B cell (primary cell): Measurements from ENCODE around the gene MRO. TPM values are rescaled to one million over a fixed set of nuclear protein-coding genes. Genes with fewer than 3 reads are reported as not detected.

Experiments
- ATAC-seq: fragments of 200-7000 bp; cut with Tn5 transposase; one replicate; pipeline ENCODE4 v1.10.0; 2021; ENCODE audit warnings: low read depth, mild to moderate bottlenecking, moderate number of reproducible peaks, moderate library complexity
- CTCF ChIA-PET: fragments of 350-600 bp; sonication (Branson Sonifier 250); formaldehyde crosslinking; loops from one replicate; lab custom pipeline; 2021; ENCODE audit warnings: antibody characterized with exemption, inconsistent platforms; lab: Charles Lee
- POLR2A ChIA-PET: fragments of 350-600 bp; sonication (Branson Sonifier 250); formaldehyde crosslinking; loops from one replicate; lab custom pipeline; 2021; ENCODE audit warnings: antibody characterized with exemption; lab: Charles Lee
- DNase-seq: peaks from one replicate; pipeline ENCODE4 v3.0.0; 2013
- H2AFZ ChIP-seq: 2 replicates; pipeline ENCODE4 v1.6.1; 2012; ENCODE audit warnings: mild to moderate bottlenecking, low read depth, low read length; ENCODE audit not compliant: insufficient read depth, poor library complexity, severe bottlenecking
- H3K27ac ChIP-seq, 2 donors: 1 replicate in 1 of 2; 2 replicates in 1 of 2; pipeline ENCODE4 v1.5.1; 2012 to 2013; ENCODE audit warnings: low read length in 2 of 2, mild to moderate bottlenecking in 2 of 2, moderate library complexity in 1 of 2
- H3K27me3 ChIP-seq, 4 experiments: fragments of 200-600 bp in 1 of 4; sonication (generic) in 1 of 4; replicated peaks in 1 of 4; 1 replicate in 2 of 4; 2 replicates in 2 of 4; pipeline versions ENCODE4 v1.6.1 to v1.7.0; 2013 to 2016; ENCODE audit warnings: low read length in 3 of 4, mild to moderate bottlenecking in 2 of 4, mixed read lengths in 1 of 4, moderate library complexity in 1 of 4; ENCODE audit not compliant: insufficient read depth in 4 of 4, control insufficient read depth in 3 of 4; ENCODE audit errors: control extremely low read depth in 1 of 4
- H3K36me3 ChIP-seq, 2 experiments: replicated peaks in 1 of 2; 1 replicate in 1 of 2; 2 replicates in 1 of 2; pipeline versions ENCODE4 v1.6.1 to v1.7.1; 2013; ENCODE audit warnings: low read length in 1 of 2; ENCODE audit not compliant: insufficient read depth in 2 of 2, control insufficient read depth in 1 of 2; ENCODE audit errors: control extremely low read depth in 1 of 2, extremely low read depth in 1 of 2
- H3K4me1 ChIP-seq, 2 donors: fragments of 200-600 bp in 1 of 2; sonication (generic) in 1 of 2; 1 replicate in 1 of 2; 2 replicates in 1 of 2; pipeline versions ENCODE4 v1.5.1 to v1.6.1; 2013 to 2017; ENCODE audit warnings: low read length in 2 of 2; ENCODE audit not compliant: control insufficient read depth in 2 of 2, insufficient read depth in 2 of 2
- H3K4me2 ChIP-seq: replicated peaks from 2 replicates; pipeline ENCODE3; 2012; ENCODE audit warnings: mild to moderate bottlenecking, low read depth, low read length; ENCODE audit not compliant: poor library complexity, severe bottlenecking
- H3K4me3 ChIP-seq, 5 experiments: fragments of 200-600 bp in 1 of 5; sonication (generic) in 1 of 5; 1 replicate in 3 of 5; 2 replicates in 2 of 5; pipeline versions ENCODE4 v1.5.1 to v1.7.0; 2011 to 2016; ENCODE audit warnings: low read length in 4 of 5, mild to moderate bottlenecking in 4 of 5, low read depth in 2 of 5, control low read depth in 1 of 5, moderate library complexity in 1 of 5; ENCODE audit not compliant: insufficient read depth in 1 of 5; ENCODE audit errors: control extremely low read depth in 1 of 5, extremely low read depth in 1 of 5
- H3K79me2 ChIP-seq: fragments of 200-600 bp; sonication (generic); one replicate; pipeline ENCODE4 v1.6.0; 2016; ENCODE audit warnings: low read length; ENCODE audit not compliant: control insufficient read depth, insufficient read depth
- H3K9ac ChIP-seq: fragments of 200-600 bp; sonication (generic); 2 replicates; pipeline ENCODE4 v1.6.1; 2017; ENCODE audit warnings: mild to moderate bottlenecking, low read length, moderate library complexity
- H3K9me3 ChIP-seq, 3 donors: one replicate each; pipeline versions ENCODE4 v1.6.1 to v1.7.1; 2013; ENCODE audit warnings: low read length in 2 of 3; ENCODE audit not compliant: control insufficient read depth in 2 of 3, insufficient read depth in 1 of 3; ENCODE audit errors: control extremely low read depth in 1 of 3
- H4K20me1 ChIP-seq: 2 replicates; pipeline ENCODE4 v1.6.0; 2012; ENCODE audit warnings: mild to moderate bottlenecking, low read length; ENCODE audit not compliant: insufficient read depth, control insufficient read depth, poor library complexity, severe bottlenecking
- H3K27ac Mint-ChIP-seq: one replicate; pipeline ENCODE4 v1.8.0; 2021; ENCODE audit warnings: mixed read lengths
- H3K27me3 Mint-ChIP-seq: one replicate; pipeline ENCODE4 v1.8.0; 2021; ENCODE audit warnings: mixed read lengths
- H3K4me1 Mint-ChIP-seq: one replicate; pipeline ENCODE4 v1.8.0; 2021; ENCODE audit warnings: mixed read lengths
- H3K4me3 Mint-ChIP-seq: one replicate; pipeline ENCODE4 v1.8.0; 2021; ENCODE audit warnings: mixed read lengths
- H3K9me3 Mint-ChIP-seq: one replicate; pipeline ENCODE4 v1.8.0; 2022; ENCODE audit warnings: mixed read lengths; ENCODE audit not compliant: insufficient read depth
- CTCF ChIP-seq: fragments of 200-600 bp; IDR thresholded peaks from one replicate; pipeline ENCODE4 v1.8.0; 2022; ENCODE audit warnings: antibody characterized with exemption, mild to moderate bottlenecking
- EZH2 ChIP-seq: IDR thresholded peaks from 2 replicates; pipeline ENCODE4 v1.6.1; 2012; ENCODE audit warnings: borderline replicate concordance, low read depth, mild to moderate bottlenecking, moderate library complexity, low read length; ENCODE audit not compliant: insufficient read depth, poor library complexity, severe bottlenecking
- WGBS: methylation state at CpG from one replicate; pipeline ENCODE4 v1.1.5; 2013; ENCODE audit warnings: missing lambda C conversion rate; ENCODE audit not compliant: insufficient coverage; 5-methylcytosine and 5-hydroxymethylcytosine counted together
- intact Hi-C: fragments of 100-400 bp; cut with micrococcal nuclease; formaldehyde crosslinking; loops from one replicate; pipeline ENCODE4 v1.10.0; 2022
- polyA plus RNA-seq: library from polyadenylated mRNA; depleted of rRNA; stranded (reverse); fragments of >200 nt; gene quantifications from 2 replicates; pipeline ENCODE4 v1.2.3, GENCODE V29; 2012
- total RNA-seq, 2 donors: library from RNA; stranded (reverse); fragments of 120-200 nt in 1 of 2; gene quantifications; 1 replicate in 1 of 2; 2 replicates in 1 of 2; pipeline versions ENCODE4 v1.2.3 to v1.2.4, GENCODE V29; 2013 to 2022

The MRO gene
- total and polyA plus RNA-seq, 2 donors (not counting 1 experiment from before 2014, with no cell fraction given): not detected

- TF ChIP-seq CTCF (no peak), EZH2 (no peak)
- H3K27me3 ChIP-seq: peaks cover 0 to 18% (median 0%) of the 10 kb centered on the region in 4 experiments
- no peak for ATAC-seq
- Mint-ChIP-seq H3K9me3 (no peaks in the 10 kb centered on the region), H3K27ac (no peak overlapping the region), H3K27me3 (peaks cover 40% of the 10 kb centered on the region), H3K4me1 (no peaks in the 10 kb centered on the region), H3K4me3 (no peak overlapping the region)
- no peak overlapping the region for H3K4me2 ChIP-seq
- no peak overlapping the region for H2AFZ ChIP-seq
- H3K4me3 ChIP-seq: no peak overlapping the region
- H3K9me3 ChIP-seq: no peaks in the 10 kb centered on the region
- no peak overlapping the region for H3K9ac ChIP-seq
- DNase-seq: no peak
- H3K79me2 ChIP-seq: no peaks in the 10 kb centered on the region
- H3K4me1 ChIP-seq: no peaks in the 10 kb centered on the region
- H4K20me1 ChIP-seq: no peaks in the 10 kb centered on the region
- intact Hi-C loops: no loop called here
- 79% methylated on average over 5 of the region's 7 CpGs for WGBS
- ChIA-PET POLR2A (no interaction called here), CTCF (no interaction called here)
- H3K36me3 ChIP-seq: no peaks in the 10 kb centered on the region
- no peak overlapping the region for H3K27ac ChIP-seq
These were observed 62.5 kb downstream of the MRO start for GRCh38 chr18:50757358-50757757.

- ATAC-seq: no peak
- H3K9me3 Mint-ChIP-seq: no peaks in the 10 kb centered on the region
- intact Hi-C loops: no loop called here
- peaks cover 47% of the 10 kb centered on the region for H3K27me3 Mint-ChIP-seq
- Histone ChIP-seq H3K4me3 (no peak overlapping the region), H3K9me3 (no peaks in the 10 kb centered on the region), H4K20me1 (no peaks in the 10 kb centered on the region), H3K4me2 (no peak overlapping the region), H2AFZ (no peak overlapping the region), H3K79me2 (no peaks in the 10 kb centered on the region), H3K36me3 (no peaks in the 10 kb centered on the region), H3K27me3 (peaks cover 0 to 30% (median 0%) of the 10 kb centered on the region in 4 experiments), H3K27ac (no peak overlapping the region), H3K9ac (no peak overlapping the region), H3K4me1 (no peaks in the 10 kb centered on the region)
- CTCF ChIA-PET: no interaction called here
- no peak overlapping the region for H3K4me3 Mint-ChIP-seq
- POLR2A ChIA-PET: no interaction called here
- no peaks in the 10 kb centered on the region for H3K4me1 Mint-ChIP-seq
- H3K27ac Mint-ChIP-seq: no peak overlapping the region
- TF ChIP-seq CTCF (no peak), EZH2 (no peak)
- 100% methylated on average over 2 of the region's 3 CpGs for WGBS
- no peak for DNase-seq
These were observed 65.5 kb downstream of the MRO start for GRCh38 chr18:50754297-50754696.
